Left hindlimb (tissue), 1 donor: Measurements from ENCODE around the gene TPM2.

Experiments used
- DNase-seq: peaks from one replicate; pipeline ENCODE4 v3.0.0-alpha.2; 2018

Gene TPM2

GRCh38 chr9:35717132-35717870 lies 27.6 kb upstream of the TPM2 start:
- no peak for DNase-seq

GRCh38 chr9:35716230-35716629 lies 26.5 kb upstream of the TPM2 start:
- no peak for DNase-seq

- no peak for DNase-seq
Measured at GRCh38 chr9:35714579-35715252, 25.0 kb upstream of the TPM2 start.

GRCh38 chr9:35714123-35714522 lies 24.4 kb upstream of the TPM2 start:
- DNase-seq = no peak

GRCh38 chr9:35713578-35713977 lies 23.9 kb upstream of the TPM2 start:
- no peak for DNase-seq

- no peak for DNase-seq
Measured at GRCh38 chr9:35712762-35713400, 23.2 kb upstream of the TPM2 start.

GRCh38 chr9:35711501-35712428 lies 22.0 kb upstream of the TPM2 start:
- DNase-seq = no peak

GRCh38 chr9:35710818-35711500 lies 21.2 kb upstream of the TPM2 start:
- no peak for DNase-seq

- DNase-seq = no peak
Measured at GRCh38 chr9:35708146-35708545, 18.4 kb upstream of the TPM2 start.

- no peak for DNase-seq
Measured at GRCh38 chr9:35706951-35707350, 17.2 kb upstream of the TPM2 start.

- DNase-seq = no peak
Measured at GRCh38 chr9:35705836-35706430, 16.2 kb upstream of the TPM2 start.

- DNase-seq = no peak
Measured at GRCh38 chr9:35705372-35705771, 15.6 kb upstream of the TPM2 start.

GRCh38 chr9:35703906-35704672 lies 14.4 kb upstream of the TPM2 start:
- DNase-seq = no peak

GRCh38 chr9:35702696-35703095 lies 13.0 kb upstream of the TPM2 start:
- DNase-seq = no peak

- no peak for DNase-seq
Measured at GRCh38 chr9:35700942-35701341, 11.2 kb upstream of the TPM2 start.

- no peak for DNase-seq
Measured at GRCh38 chr9:35700031-35700430, 10.3 kb upstream of the TPM2 start.

- DNase-seq = no peak
Measured at GRCh38 chr9:35698231-35698630, 8.5 kb upstream of the TPM2 start.

GRCh38 chr9:35697486-35697885 lies 7.8 kb upstream of the TPM2 start:
- DNase-seq = no peak

- DNase-seq = no peak
Measured at GRCh38 chr9:35696520-35697215, 6.9 kb upstream of the TPM2 start.

- DNase-seq = no peak
Measured at GRCh38 chr9:35695943-35696401, 6.2 kb upstream of the TPM2 start.
